Ectodermal cell (in vitro differentiated cells): ENCODE results near the gene REST.
"Not testable (repeated sequence)": the region's sequence is repeated elsewhere in the genome, so short reads cannot be mapped to it uniquely, and the experiment has no call there.

Source experiments
- H3K27ac ChIP-seq: 2 replicates; pipeline ENCODE4 v1.7.0; 2013; ENCODE audit warnings: mild to moderate bottlenecking, low read depth, low read length; ENCODE audit not compliant: insufficient read depth, poor library complexity, severe bottlenecking
- H3K27me3 ChIP-seq: 2 replicates; pipeline ENCODE4 v1.7.0; 2013; ENCODE audit warnings: mild to moderate bottlenecking, low read length; ENCODE audit not compliant: insufficient read depth, control insufficient read depth, poor library complexity, severe bottlenecking
- H3K36me3 ChIP-seq: one replicate; pipeline ENCODE4 v1.7.0; 2013; ENCODE audit warnings: low read length; ENCODE audit not compliant: control insufficient read depth, insufficient read depth
- H3K4me1 ChIP-seq: one replicate; pipeline ENCODE4 v1.7.0; 2013; ENCODE audit warnings: low read length; ENCODE audit not compliant: control insufficient read depth, insufficient read depth
- H3K4me3 ChIP-seq: 2 replicates; pipeline ENCODE4 v1.7.0; 2013; ENCODE audit warnings: low read depth, low read length, control low read depth; ENCODE audit not compliant: insufficient read depth
- H3K9me3 ChIP-seq: 2 replicates; pipeline ENCODE4 v1.7.0; 2013; ENCODE audit warnings: mild to moderate bottlenecking, low read length, moderate library complexity; ENCODE audit not compliant: control insufficient read depth
- WGBS, 2 experiments: methylation state at CpG; one replicate each; pipeline ENCODE4 v1.1.7; 2013; ENCODE audit warnings: missing lambda C conversion rate in 2 of 2; 5-methylcytosine and 5-hydroxymethylcytosine counted together

The REST gene

DNA sequence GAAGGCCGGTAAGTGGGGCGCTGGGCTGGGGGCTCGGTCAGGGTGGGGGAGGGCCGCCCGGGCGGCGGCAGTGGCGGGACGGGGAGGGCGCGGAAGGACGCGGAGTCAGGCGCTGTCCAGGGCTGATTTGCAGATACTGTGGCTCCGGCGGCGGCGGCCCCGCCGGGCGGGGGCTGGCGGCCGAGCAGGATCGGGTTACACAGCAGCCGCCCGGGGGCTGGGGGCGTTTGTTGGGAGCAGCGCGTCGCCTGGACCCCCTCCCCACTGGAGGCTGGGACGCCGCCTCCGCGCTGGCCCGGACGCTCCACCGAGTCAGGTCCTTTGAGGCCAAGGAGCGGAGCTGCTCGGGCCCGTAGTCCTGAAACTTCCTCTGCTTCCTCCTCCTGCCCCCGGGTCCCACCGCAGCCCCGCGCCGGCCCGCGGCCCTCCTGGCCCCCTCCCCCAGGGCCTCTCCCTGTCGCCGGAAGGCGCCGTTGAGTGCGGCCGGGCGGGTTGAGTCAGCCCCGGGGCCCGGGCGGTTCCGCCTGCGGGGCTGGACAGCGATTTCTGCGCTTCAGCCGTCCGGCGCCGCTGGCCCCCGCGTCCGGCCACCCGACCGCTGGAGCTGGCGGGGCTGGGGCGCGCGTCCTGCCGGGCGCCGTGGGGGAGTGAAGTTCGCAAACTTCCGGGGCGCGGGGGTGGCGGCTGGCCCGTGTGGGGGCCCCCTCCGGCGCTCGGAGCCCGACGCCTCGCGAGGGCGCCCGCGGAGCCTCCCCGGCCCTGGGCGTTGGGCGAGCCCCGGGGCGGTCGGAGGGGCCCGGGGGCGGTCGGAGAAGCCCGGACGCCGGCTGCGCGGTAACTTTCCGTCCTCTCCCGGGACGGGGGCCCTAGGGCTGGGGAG is 746 bp downstream of the REST start:
- 0 to 1% methylated on average over 109 to 110 of the region's 110 CpGs for WGBS, 2 experiments
- Histone ChIP-seq H3K36me3 (peaks cover 6% of the 10 kb centered on the region), H3K4me1 (peaks cover 9% of the 10 kb centered on the region), H3K4me3 (peak overlapping the region; percentile 95), H3K9me3 (no peaks in the 10 kb centered on the region), H3K27ac (peak overlapping the region; percentile 95), H3K27me3 (peaks cover 17% of the 10 kb centered on the region)

- peak overlapping the region; percentile 95 for H3K27ac ChIP-seq
- 1% methylated on average over 40 to 41 of the region's 41 CpGs for WGBS, 2 experiments
Measured at GRCh38 chr4:56909086-56909894, 1.6 kb downstream of the REST start.

DNA sequence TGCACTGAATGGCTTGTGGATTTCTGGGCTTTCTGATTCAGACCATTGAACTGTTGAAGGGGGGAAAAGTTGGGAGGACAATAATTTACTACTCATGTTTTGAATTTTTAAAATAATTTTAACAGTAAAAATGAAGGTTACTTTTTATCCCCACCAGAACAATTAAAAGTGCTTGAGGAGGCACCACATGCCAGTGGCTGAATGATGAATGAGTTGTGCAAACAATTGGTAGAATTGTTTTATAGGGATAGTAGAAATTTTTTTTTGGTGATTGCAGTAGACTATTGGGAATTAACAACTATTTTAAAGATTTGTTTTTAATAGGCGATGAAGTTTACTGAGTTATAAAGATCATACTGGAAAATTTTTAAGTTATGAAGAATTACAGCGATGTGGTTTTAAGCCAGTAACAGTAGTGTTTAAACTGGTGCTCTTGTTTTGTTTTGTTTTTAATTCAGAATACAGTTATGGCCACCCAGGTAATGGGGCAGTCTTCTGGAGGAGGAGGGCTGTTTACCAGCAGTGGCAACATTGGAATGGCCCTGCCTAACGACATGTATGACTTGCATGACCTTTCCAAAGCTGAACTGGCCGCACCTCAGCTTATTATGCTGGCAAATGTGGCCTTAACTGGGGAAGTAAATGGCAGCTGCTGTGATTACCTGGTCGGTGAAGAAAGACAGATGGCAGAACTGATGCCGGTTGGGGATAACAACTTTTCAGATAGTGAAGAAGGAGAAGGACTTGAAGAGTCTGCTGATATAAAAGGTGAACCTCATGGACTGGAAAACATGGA is 2.7 kb downstream of the REST start:
- Histone ChIP-seq H3K9me3 (no peaks in the 10 kb centered on the region), H3K4me3 (peak overlapping the region; percentile 95), H3K36me3 (peaks cover 10% of the 10 kb centered on the region), H3K4me1 (peaks cover 9% of the 10 kb centered on the region), H3K27ac (no peak overlapping the region), H3K27me3 (peaks cover 12% of the 10 kb centered on the region)
- WGBS, 2 experiments = 79 to 82% methylated on average over 6 of the region's 6 CpGs

More at GRCh38 chr4:56909086-56909894, 1.6 kb downstream of the REST start:
- H3K36me3 ChIP-seq = peaks cover 10% of the 10 kb centered on the region
- H3K9me3 ChIP-seq = no peaks in the 10 kb centered on the region
- H3K27me3 ChIP-seq = peaks cover 14% of the 10 kb centered on the region
- H3K4me1 ChIP-seq = peaks cover 9% of the 10 kb centered on the region
- peak overlapping the region; percentile 95 for H3K4me3 ChIP-seq

- H3K36me3 ChIP-seq = peaks cover 17% of the 10 kb centered on the region
- no peaks in the 10 kb centered on the region for H3K9me3 ChIP-seq
- peaks cover 4% of the 10 kb centered on the region for H3K4me1 ChIP-seq
- 94 to 100% methylated on average over 3 of the region's 3 CpGs for whole genome bisulfite sequencing, 2 experiments
- H3K27ac ChIP-seq = no peak overlapping the region
- H3K4me3 ChIP-seq = no peak overlapping the region
- H3K27me3 ChIP-seq = no peaks in the 10 kb centered on the region
Measured at GRCh38 chr4:56914336-56914735, 6.6 kb downstream of the REST start.

DNA sequence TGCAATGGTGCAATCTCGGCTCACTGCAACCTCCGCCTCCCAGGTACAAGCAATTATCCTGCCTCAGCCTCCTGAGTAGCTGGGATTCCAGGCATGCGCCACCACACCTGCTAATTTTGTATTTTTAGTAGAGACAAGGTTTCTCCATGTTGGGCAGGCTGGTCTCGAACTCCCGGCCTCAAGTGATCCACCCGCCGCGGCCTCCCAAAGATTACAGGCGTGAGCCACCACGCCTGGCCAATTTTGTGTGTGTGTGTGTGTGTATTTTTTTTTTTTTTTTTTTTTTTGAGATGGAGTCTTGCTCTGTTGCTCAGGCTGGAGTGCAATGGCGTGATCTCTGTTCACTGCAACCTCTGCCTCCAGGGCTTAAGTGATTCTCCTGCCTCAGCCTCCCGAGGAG is 7.3 kb downstream of the REST start:
- WGBS, 2 experiments = 93 to 96% methylated on average over 12 of the region's 12 CpGs
- H3K9me3 ChIP-seq, H3K27me3 ChIP-seq, H3K27ac ChIP-seq, H3K4me1 ChIP-seq, H3K4me3 ChIP-seq: not testable (repeated sequence)
- H3K36me3 ChIP-seq = peaks cover 19% of the 10 kb centered on the region

- Histone ChIP-seq H3K4me3 (no peak overlapping the region), H3K27me3 (no peaks in the 10 kb centered on the region), H3K9me3 (no peaks in the 10 kb centered on the region), H3K27ac (no peak overlapping the region), H3K4me1 (no peaks in the 10 kb centered on the region), H3K36me3 (peaks cover 24% of the 10 kb centered on the region)
- WGBS, 2 experiments = 94 to 100% methylated on average over 2 of the region's 2 CpGs
Measured at GRCh38 chr4:56927196-56927595, 19.5 kb downstream of the REST start.

DNA sequence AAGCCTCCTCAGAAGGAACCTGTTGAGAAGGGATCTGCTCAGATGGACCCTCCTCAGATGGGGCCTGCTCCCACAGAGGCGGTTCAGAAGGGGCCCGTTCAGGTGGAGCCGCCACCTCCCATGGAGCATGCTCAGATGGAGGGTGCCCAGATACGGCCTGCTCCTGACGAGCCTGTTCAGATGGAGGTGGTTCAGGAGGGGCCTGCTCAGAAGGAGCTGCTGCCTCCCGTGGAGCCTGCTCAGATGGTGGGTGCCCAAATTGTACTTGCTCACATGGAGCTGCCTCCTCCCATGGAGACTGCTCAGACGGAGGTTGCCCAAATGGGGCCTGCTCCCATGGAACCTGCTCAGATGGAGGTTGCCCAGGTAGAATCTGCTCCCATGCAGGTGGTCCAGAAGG is 22.9 kb downstream of the REST start:
- Histone ChIP-seq H3K9me3 (no peaks in the 10 kb centered on the region), H3K27me3 (no peaks in the 10 kb centered on the region), H3K4me3 (no peak overlapping the region), H3K27ac (no peak overlapping the region), H3K36me3 (peaks cover 21% of the 10 kb centered on the region), H3K4me1 (no peaks in the 10 kb centered on the region)
- whole genome bisulfite sequencing, 2 experiments = 95 to 96% methylated on average over 7 of the region's 7 CpGs

DNA sequence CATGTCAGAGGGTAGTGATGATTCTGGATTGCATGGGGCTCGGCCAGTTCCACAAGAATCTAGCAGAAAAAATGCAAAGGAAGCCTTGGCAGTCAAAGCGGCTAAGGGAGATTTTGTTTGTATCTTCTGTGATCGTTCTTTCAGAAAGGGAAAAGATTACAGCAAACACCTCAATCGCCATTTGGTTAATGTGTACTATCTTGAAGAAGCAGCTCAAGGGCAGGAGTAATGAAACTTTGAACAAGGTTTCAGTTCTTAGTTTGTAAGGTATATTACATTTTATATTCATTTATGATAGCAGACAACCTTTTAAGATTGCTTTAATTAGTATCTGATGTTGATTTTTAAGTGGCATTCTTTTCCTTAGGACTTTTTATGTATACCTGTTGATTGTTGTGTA is 24.2 kb downstream of the REST start:
- no peak overlapping the region for H3K4me3 ChIP-seq
- H3K27me3 ChIP-seq = no peaks in the 10 kb centered on the region
- H3K27ac ChIP-seq = no peak overlapping the region
- peaks cover 21% of the 10 kb centered on the region for H3K36me3 ChIP-seq
- WGBS, 2 experiments = 83 to 87% methylated on average over 4 of the region's 4 CpGs
- H3K4me1 ChIP-seq = no peaks in the 10 kb centered on the region
- no peaks in the 10 kb centered on the region for H3K9me3 ChIP-seq

DNA sequence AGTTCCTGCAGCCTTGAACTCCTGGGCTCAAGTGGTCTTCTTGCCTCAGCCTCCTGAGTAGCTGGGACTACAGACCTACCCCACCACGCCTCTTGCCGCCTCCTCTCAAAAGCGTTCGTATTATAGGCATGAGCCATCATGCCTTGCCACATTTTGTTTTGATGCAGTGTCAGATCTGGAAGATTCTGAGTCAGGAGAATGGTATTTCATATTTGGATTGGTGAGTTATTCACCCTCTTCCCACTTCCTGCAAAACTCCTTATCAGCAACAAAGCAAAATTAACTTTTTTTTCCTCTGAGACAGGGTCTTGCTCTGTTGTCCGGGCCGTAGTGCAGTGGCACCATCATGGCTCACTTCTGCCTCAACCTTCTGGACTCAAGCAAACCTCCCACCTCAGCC is 29.6 kb downstream of the REST start:
- Histone ChIP-seq H3K4me1 (no peaks in the 10 kb centered on the region), H3K36me3 (no peaks in the 10 kb centered on the region), H3K27me3 (no peaks in the 10 kb centered on the region), H3K4me3 (no peak overlapping the region), H3K9me3 (no peaks in the 10 kb centered on the region), H3K27ac (no peak overlapping the region)
- 96 to 97% methylated on average over 6 of the region's 6 CpGs for WGBS, 2 experiments

DNA sequence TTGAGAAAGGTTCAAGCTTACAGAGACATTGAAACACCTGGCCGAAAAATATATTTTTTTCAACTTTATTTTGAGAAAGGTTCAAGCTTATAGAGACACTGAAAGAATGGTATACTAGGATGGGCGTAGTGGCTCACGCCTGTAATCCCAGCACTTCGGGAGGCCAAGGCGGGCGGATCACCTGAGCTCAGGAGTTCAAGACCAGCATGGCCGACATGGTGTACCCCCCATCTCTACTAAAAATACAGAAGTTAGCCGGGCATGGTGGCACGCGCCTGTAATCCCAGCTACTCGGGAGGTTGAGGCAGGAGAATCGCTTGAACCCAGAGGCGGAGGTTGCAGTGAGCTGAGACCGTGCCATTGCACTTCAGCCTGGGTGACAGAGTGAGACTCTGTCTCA is 32.1 kb downstream of the REST start:
- H3K36me3 ChIP-seq, H3K4me3 ChIP-seq, H3K27me3 ChIP-seq, H3K9me3 ChIP-seq, H3K4me1 ChIP-seq, H3K27ac ChIP-seq: not testable (repeated sequence)
- WGBS, 2 experiments = 93% methylated on average over 13 to 14 of the region's 14 CpGs
